Heart right ventricle (tissue), 16 donors: ENCODE results near the gene PIK3CG. TPM values are rescaled to one million over a fixed set of nuclear protein-coding genes. Genes with fewer than 3 reads are reported as not detected.

Experiments
- ATAC-seq, 8 donors: fragments of 200-7000 bp; cut with Tn5 transposase; one replicate each; pipeline ENCODE4 v1.9.1; 2020; ENCODE audit warnings: mild to moderate bottlenecking in 8 of 8, moderate library complexity in 8 of 8, moderate number of reproducible peaks in 1 of 8
- DNase-seq, 2 donors: peaks; one replicate each; pipeline ENCODE4 v3.0.0-alpha.2; 2020
- H3K27ac ChIP-seq, 10 donors: fragments of 200-600 bp; sonication (generic) in 2 of 10; one replicate each; pipeline versions ENCODE4 v1.5.0 to v1.8.0; 2020 to 2022; ENCODE audit warnings: mild to moderate bottlenecking in 3 of 10
- H3K27me3 ChIP-seq, 7 donors: fragments of 200-600 bp; one replicate each; pipeline ENCODE4 v1.8.0; 2021 to 2022; ENCODE audit warnings: mild to moderate bottlenecking in 2 of 7
- H3K36me3 ChIP-seq, 9 donors: fragments of 200-600 bp; sonication (generic) in 1 of 9; one replicate each; pipeline versions ENCODE4 v1.5.0 to v1.8.0; 2020 to 2022; ENCODE audit warnings: mild to moderate bottlenecking in 2 of 9
- H3K4me1 ChIP-seq, 9 donors: fragments of 200-600 bp; sonication (generic) in 1 of 9; one replicate each; pipeline versions ENCODE4 v1.5.0 to v1.8.0; 2020 to 2022; ENCODE audit warnings: mild to moderate bottlenecking in 4 of 9
- H3K4me3 ChIP-seq, 10 donors: fragments of 200-600 bp; sonication (generic) in 2 of 10; one replicate each; pipeline versions ENCODE4 v1.5.0 to v1.8.0; 2020 to 2022; ENCODE audit warnings: mild to moderate bottlenecking in 7 of 10, moderate library complexity in 2 of 10
- H3K9me3 ChIP-seq, 11 donors: fragments of 200-600 bp in 10 of 11; sonication (generic) in 2 of 11; one replicate each; pipeline versions ENCODE4 v1.5.0 to v1.8.0; 2013 to 2022; ENCODE audit warnings: mild to moderate bottlenecking in 2 of 11, control low read depth in 1 of 11, moderate library complexity in 1 of 11
- WGBS, 2 donors: extraction: QIAGEN DNeasy Blood & Tissue Kit; methylation state at CpG; one replicate each; pipeline ENCODE4 v1.1.7; 2013; ENCODE audit warnings: inconsistent platforms in 1 of 2; 5-methylcytosine and 5-hydroxymethylcytosine counted together
- intact Hi-C, 10 donors: fragments of 100-400 bp; cut with DNase I; formaldehyde crosslinking; loops; one replicate each; pipeline versions ENCODE4 v1.11.1 to v1.14.2; 2022
- polyA plus RNA-seq, 2 donors: library from polyadenylated mRNA; stranded (reverse); fragments of 200-250 nt; gene quantifications; one replicate each; pipeline ENCODE4 v1.2.3, GENCODE V29; 2013
- total RNA-seq, 10 donors: library from RNA; stranded (reverse); fragmentation: NEBNext Ultra II Directional in 3 of 10; extraction: Animal tissue kit (Norgen Biotek cat#: 25700) in 3 of 10; gene quantifications; one replicate each; pipeline versions ENCODE4 v1.2.1 to v1.2.4, GENCODE V29; 2021 to 2023
- TF ChIP-seq, protein P1 (sequence below), 9 donors: fragments of 200-600 bp; sonication (generic) in 2 of 9; IDR thresholded peaks; one replicate each; pipeline versions ENCODE4 v1.5.0 to v1.8.0; 2021 to 2022; ENCODE audit warnings: antibody characterized with exemption in 9 of 9, mild to moderate bottlenecking in 5 of 9, moderate library complexity in 1 of 9
- donor health status: Arrhythmogenic right ventricular cardiomyopathy.
- donor health status: ischemic (EF 13 %, LVEDD 7.1; RV severe dilation, severe dysfunction).
- donor health status: healthy with polysubstance abuse.
- donor health status: DM: no; HTN: yes; CAD: no.
- donor health status: DM: no; HTN: no; CAD: no.
- donor health status: ischemic (EF 25% LVEDD 6.9; RV normal size, moderate dysfunction).
- donor health status: ischemic (EF 25% LVEDD 5.7; RV mildly dilated, moderate dysfunction).
- donor health status: healthy.
- donor health status: DM: yes; HTN: yes; CAD: no.
- donor health status: Ischemic cardiomyopathy.
- donor health status: ischemic (EF 35%, LVEDD 5.7; RV mildly dilated, moderate dysfunction).
- donor health status: nonischemic (EF 11% LVEDD 7.7; RV severe dilation, severe dysfunction).
- donor health status: DM: yes; HTN: yes; CAD: no.
- donor health status: PGD.
- donor health status: ischemic (EF 29% LVEDD 5.4; RV normal size, mild dysfunction).
- donor health status: nonischemic (EF 23%, LVEDD 6.1; RV moderate dilation, normal function).

PIK3CG gene
- total and polyA plus RNA-seq, 12 donors = 0.16 to 6.8 (median 2.0) TPM

DNA sequence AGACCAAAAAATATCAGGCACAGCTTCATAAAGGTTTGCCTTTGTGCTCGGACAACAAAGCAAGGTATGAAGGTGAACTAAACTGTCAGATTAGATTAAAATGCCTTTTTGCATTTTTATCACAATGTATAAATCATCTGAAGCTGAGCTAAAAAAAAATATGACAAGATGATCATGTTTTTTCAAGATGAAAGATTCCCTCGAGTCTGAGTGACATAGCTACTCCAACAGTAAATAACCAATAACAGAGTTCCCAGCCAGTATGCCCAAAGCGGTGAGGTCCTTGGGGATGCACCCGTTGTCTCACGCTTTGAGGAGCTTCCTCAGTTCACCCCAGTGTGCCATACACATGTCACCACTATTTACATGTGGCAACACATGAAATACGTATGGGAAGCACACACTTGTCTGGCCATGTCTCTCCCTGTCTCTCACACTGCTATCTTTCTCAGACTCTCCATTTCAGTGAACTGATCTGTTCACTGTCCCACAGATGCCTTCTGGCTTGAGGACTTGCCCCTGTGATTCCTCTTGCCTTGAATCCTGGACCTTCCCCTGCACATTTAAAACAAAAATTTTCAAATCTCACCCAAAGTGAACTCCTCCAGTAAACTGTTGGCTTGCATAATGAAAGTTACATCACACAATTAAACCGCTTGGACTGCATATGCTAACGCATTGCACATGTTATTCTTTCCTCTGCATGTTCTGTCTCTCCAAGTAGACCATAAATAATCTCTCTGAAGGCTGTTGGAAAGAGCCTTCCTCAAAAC is 2.6 kb upstream of the PIK3CG start:
- ATAC-seq = peak in 1 of 8 donors; percentile 24

DNA sequence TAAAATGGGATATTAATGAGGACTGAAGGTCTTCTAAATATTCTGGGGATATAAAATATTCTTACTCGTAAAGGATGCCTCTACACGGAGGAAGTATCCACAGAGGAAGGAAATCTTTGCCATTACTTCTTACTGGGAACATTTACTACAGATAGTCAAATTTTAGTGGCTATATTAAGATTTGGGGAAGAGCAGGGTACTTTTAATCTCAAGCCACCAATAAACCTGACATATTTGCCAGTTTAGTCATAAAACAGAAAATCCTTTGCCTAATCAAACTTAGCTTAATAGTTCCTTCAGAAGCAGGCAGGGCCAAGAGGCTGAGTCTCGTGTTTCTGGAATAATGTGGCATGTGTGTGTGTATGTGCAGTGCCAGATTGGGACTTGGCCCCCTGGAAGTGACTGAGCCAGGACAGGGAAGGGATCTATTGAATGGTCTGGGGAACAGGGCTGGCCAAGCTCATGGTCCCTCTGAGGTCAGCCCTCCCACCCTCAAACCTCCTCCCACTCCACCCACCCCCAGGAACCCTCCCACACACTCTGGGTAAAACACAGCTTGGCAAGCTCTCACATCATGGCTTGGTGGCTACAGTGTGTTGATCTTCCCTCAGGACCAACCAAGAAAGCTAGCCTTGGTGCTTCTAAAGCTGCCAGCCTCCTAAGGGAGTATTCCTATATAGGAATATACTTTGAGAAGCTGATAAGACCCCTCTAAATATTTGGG is 1.6 kb upstream of the PIK3CG start:
- WGBS, 2 donors = 54 to 72% methylated on average over 3 of the region's 3 CpGs
- ATAC-seq = no peak

More for the DNA sequence above, 2.6 kb upstream of the PIK3CG start:
- Histone ChIP-seq H3K36me3 (peaks cover 0 to 3% (median 0%) of the 10 kb centered on the region in 9 donors), H3K27ac (peak overlapping the region in 1 of 10 donors; percentile 93), H3K27me3 (no peaks in the 10 kb centered on the region), H3K4me3 (no peak overlapping the region), H3K9me3 (peaks cover 0 to 14% (median 6%) of the 10 kb centered on the region in 11 donors), H3K4me1 (peaks cover 0 to 43% (median 24%) of the 10 kb centered on the region in 9 donors)
- no peak for DNase-seq
- intact Hi-C loops = no loop called here
- TF ChIP-seq, protein P1, sequence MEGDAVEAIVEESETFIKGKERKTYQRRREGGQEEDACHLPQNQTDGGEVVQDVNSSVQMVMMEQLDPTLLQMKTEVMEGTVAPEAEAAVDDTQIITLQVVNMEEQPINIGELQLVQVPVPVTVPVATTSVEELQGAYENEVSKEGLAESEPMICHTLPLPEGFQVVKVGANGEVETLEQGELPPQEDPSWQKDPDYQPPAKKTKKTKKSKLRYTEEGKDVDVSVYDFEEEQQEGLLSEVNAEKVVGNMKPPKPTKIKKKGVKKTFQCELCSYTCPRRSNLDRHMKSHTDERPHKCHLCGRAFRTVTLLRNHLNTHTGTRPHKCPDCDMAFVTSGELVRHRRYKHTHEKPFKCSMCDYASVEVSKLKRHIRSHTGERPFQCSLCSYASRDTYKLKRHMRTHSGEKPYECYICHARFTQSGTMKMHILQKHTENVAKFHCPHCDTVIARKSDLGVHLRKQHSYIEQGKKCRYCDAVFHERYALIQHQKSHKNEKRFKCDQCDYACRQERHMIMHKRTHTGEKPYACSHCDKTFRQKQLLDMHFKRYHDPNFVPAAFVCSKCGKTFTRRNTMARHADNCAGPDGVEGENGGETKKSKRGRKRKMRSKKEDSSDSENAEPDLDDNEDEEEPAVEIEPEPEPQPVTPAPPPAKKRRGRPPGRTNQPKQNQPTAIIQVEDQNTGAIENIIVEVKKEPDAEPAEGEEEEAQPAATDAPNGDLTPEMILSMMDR (IDR thresholded peaks at IDR 0.05) = no peak
- WGBS, 2 donors = 79 to 82% methylated on average over 8 of the region's 8 CpGs

DNA sequence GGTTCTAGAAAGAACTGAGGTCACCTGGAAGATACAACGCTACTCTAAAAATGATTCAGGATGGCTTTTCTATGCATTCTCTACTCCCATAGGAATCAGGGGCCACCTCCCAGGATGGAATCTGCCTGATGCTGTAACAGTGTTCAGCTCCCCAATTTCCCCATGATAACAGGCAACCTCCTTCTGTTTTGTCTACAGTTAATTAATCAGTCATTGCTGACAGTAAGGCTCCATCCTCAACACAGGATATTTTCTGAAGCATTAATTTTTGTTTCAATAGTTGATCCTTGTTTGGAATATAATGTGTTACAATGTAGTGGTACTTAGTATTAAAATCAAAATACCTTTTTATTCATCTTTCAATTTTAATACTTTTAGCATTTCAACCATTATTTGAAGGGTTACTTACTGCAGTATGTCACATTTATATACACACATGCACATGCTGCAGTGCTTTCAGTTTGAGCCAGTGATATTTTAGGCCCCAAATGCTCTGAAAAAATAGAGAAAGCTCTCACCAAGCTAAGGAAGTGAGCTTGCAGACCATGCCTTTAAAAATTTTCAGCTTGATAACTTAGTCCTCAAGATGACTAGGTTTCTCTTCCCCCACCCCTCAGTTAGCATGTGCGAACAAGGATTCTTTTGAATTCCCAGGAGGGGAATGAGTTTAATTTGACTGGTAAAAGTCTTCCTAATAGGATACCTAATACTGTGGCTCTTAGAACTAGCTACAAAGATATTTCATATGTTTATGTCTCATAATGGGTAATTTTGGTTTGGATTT is 592 bp upstream of the PIK3CG start:
- intact Hi-C loops = no loop called here
- DNase-seq (no peak), ATAC-seq (no peak)
- H3K4me3 ChIP-seq = peak overlapping the region in 9 of 10 donors; percentile 12 to 66 (median 49)
- H3K4me1 ChIP-seq = peaks cover 0 to 43% (median 15%) of the 10 kb centered on the region in 9 donors
- no peaks in the 10 kb centered on the region for H3K9me3 ChIP-seq
- TF ChIP-seq, protein P1 (IDR thresholded peaks at IDR 0.05) = no peak
- 61 to 66% methylated on average over 2 of the region's 2 CpGs for WGBS, 2 donors
- no peaks in the 10 kb centered on the region for H3K27me3 ChIP-seq
- peak overlapping the region in 7 of 10 donors; percentile 3 to 93 (median 52) for H3K27ac ChIP-seq
- peaks cover 0 to 23% (median 0%) of the 10 kb centered on the region in 9 donors for H3K36me3 ChIP-seq

More for the DNA sequence above, 1.6 kb upstream of the PIK3CG start:
- DNase-seq = no peak
- Histone ChIP-seq H3K27me3 (no peaks in the 10 kb centered on the region), H3K4me1 (peaks cover 0 to 44% (median 24%) of the 10 kb centered on the region in 9 donors), H3K27ac (peak overlapping the region in 4 of 10 donors; percentile 10 to 93 (median 72)), H3K36me3 (peaks cover 0 to 12% (median 0%) of the 10 kb centered on the region in 9 donors), H3K9me3 (peaks cover 0 to 7% (median 3%) of the 10 kb centered on the region in 11 donors), H3K4me3 (no peak overlapping the region)
- intact Hi-C loops = no loop called here
- TF ChIP-seq, protein P1 (IDR thresholded peaks at IDR 0.05) = no peak
